ENCODE data around the gene SEM1. TPM values are rescaled to one million over a fixed set of nuclear protein-coding genes. Genes with fewer than 3 reads are reported as not detected.

The SEM1 gene
- total and polyA plus RNA-seq, 2 donors (not counting 3 experiments of a cell fraction or from before 2014, with no cell fraction given) = 16.7 to 81.6 TPM

DNA sequence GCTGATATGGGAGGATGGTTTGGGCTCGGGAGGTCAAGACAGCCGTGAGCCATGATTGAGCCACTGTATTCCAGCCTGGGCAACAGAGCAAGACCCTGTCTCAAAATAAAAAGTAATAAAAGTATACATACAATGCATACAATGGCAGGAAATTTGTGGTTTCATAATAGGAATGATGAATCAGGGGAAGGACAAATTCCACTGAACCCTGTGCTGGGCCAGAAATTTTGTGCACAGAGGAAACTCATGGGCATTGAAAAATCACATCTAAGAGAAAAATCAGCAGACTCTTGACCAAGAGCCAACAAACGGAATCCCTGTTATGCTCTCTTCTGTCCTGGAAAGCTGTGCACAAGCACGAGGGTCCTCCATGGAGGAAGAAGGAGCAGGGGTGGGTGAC is 35.1 kb downstream of the SEM1 start:
- DNase-seq (ENCODE audit: low read depth, low spot score) = peak; percentile 76
- peak; percentile 83 for FAIRE-seq
- no TSS peak for BruUV-seq (replicated peaks)

More for the DNA sequence above, 35.1 kb downstream of the SEM1 start:
- H4K20me1 ChIP-seq (replicated peaks; ENCODE audit: control insufficient read depth, extremely low read depth, insufficient read depth, low read length) = no peaks in the 10 kb centered on the region
- H3K4me2 ChIP-seq (ENCODE audit: insufficient read depth, low read length) = peak overlapping the region; percentile 30
- H3K27me3 ChIP-seq (ENCODE audit: control insufficient read depth in 2 of 2, insufficient read depth in 2 of 2, low read length in 2 of 2) = no peaks in the 10 kb centered on the region
- H3K9me1 ChIP-seq (replicated peaks; ENCODE audit: control insufficient read depth, extremely low read depth, insufficient read depth, low read length) = no peaks in the 10 kb centered on the region
- H3K9ac ChIP-seq (replicated peaks; ENCODE audit: extremely low read depth, insufficient read depth, low read length) = no peak overlapping the region
- TF ChIP-seq POLR2A (IDR thresholded peaks at IDR 0.05; ENCODE audit: low read depth, low read length) = no peak
- peak; percentile 68 for TF ChIP-seq FOS (IDR thresholded peaks at IDR 0.05; ENCODE audit: borderline replicate concordance, insufficient read depth, low read length)
- TF ChIP-seq EZH2 (IDR thresholded peaks at IDR 0.05; ENCODE audit: borderline replicate concordance, low read depth, low read length, severe bottlenecking) = no peak
- TF ChIP-seq POLR2AphosphoS5 (IDR thresholded peaks at IDR 0.05; ENCODE audit: insufficient read depth, low read depth, low read length) = peak; percentile 33
- peak; percentile 51 for TF ChIP-seq GATA2 (IDR thresholded peaks at IDR 0.05; ENCODE audit: insufficient read depth, insufficient read length, low read depth, low read length)
- TF ChIP-seq, protein P1, sequence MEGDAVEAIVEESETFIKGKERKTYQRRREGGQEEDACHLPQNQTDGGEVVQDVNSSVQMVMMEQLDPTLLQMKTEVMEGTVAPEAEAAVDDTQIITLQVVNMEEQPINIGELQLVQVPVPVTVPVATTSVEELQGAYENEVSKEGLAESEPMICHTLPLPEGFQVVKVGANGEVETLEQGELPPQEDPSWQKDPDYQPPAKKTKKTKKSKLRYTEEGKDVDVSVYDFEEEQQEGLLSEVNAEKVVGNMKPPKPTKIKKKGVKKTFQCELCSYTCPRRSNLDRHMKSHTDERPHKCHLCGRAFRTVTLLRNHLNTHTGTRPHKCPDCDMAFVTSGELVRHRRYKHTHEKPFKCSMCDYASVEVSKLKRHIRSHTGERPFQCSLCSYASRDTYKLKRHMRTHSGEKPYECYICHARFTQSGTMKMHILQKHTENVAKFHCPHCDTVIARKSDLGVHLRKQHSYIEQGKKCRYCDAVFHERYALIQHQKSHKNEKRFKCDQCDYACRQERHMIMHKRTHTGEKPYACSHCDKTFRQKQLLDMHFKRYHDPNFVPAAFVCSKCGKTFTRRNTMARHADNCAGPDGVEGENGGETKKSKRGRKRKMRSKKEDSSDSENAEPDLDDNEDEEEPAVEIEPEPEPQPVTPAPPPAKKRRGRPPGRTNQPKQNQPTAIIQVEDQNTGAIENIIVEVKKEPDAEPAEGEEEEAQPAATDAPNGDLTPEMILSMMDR (IDR thresholded peaks at IDR 0.05; ENCODE audit: extremely low read depth in 1 of 2, insufficient read depth in 1 of 2, low read depth in 1 of 2, low read length in 2 of 2) = no peak
- peak; percentile 57 for TF ChIP-seq JUN (IDR thresholded peaks at IDR 0.05; ENCODE audit: borderline replicate concordance, insufficient read depth, insufficient read length, low read depth)
- TF ChIP-seq, protein P2, sequence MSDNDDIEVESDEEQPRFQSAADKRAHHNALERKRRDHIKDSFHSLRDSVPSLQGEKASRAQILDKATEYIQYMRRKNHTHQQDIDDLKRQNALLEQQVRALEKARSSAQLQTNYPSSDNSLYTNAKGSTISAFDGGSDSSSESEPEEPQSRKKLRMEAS (IDR thresholded peaks at IDR 0.05; ENCODE audit: insufficient read depth, insufficient read length) = no peak
- TF ChIP-seq MYC (IDR thresholded peaks at IDR 0.05; ENCODE audit: low read depth, low read length) = no peak
- peak overlapping the region; percentile 36 for H3K27ac ChIP-seq (ENCODE audit: insufficient read depth, low read depth, low read length)
- intact Hi-C loops (cut with micrococcal nuclease) (loop anchor here (1.0 to 10.0 kb wide), 5 partner anchors 17 to 350 kb away; partner anchors contain the start of genes DLX5, SEM1 and SLC25A13), dilution Hi-C loops (cut with MboI; ENCODE audit: extremely low pct_ligation_motif_present, low sequenced_read_pairs) (no loop called here)
- no peaks in the 10 kb centered on the region for H3K36me3 ChIP-seq (ENCODE audit: control insufficient read depth in 2 of 2, extremely low read depth in 1 of 2, insufficient read depth in 2 of 2, low read length in 2 of 2)
- CTCF ChIA-PET = interaction anchor here (1.8 kb wide), 1 partner anchor 599 kb away, joined by 5 read pairs; no protein-coding TSS in a partner anchor
- H3K4me1 ChIP-seq (ENCODE audit: control insufficient read depth, extremely low read depth, insufficient read depth, low read length) = peaks cover 28% of the 10 kb centered on the region
- no peaks in the 10 kb centered on the region for H3K79me2 ChIP-seq (ENCODE audit: control insufficient read depth, insufficient read depth, low read length)
- no peak overlapping the region for H3K4me3 ChIP-seq (replicated peaks in 1 of 3; ENCODE audit: insufficient read depth in 1 of 3, low read depth in 1 of 3, low read length in 3 of 3)
- POLR2A ChIA-PET = interaction anchor here (1.3 kb wide), 1 partner anchor 34 kb away, joined by 3 read pairs; no protein-coding TSS in a partner anchor
- H3K9me3 ChIP-seq (replicated peaks; ENCODE audit: control insufficient read depth, insufficient read depth, low read length) = no peaks in the 10 kb centered on the region
- H2AFZ ChIP-seq (ENCODE audit: low read depth, low read length) = no peak overlapping the region
